IMR-90 (cell line): ENCODE data around the gene VDR. TPM values are rescaled to one million over a fixed set of nuclear protein-coding genes. Genes with fewer than 3 reads are reported as not detected.

ENCODE experiments used
- ATAC-seq: fragments of 200-7000 bp; cut with Tn5 transposase; 2 replicates; pipeline ENCODE4 v1.9.1; 2020; ENCODE audit warnings: low read depth, mild to moderate bottlenecking, moderate library complexity
- BruUV-seq: library from RNA; stranded (reverse); fragments of 400-500 nt; replicated peaks from 2 replicates; lab custom pipeline; 2021; lab: Mats Ljungman, UMichigan
- CTCF ChIA-PET: fragments of 300-600 bp; formaldehyde crosslinking; extraction: SDS; loops from one replicate; lab custom pipeline; 2021; ENCODE audit warnings: antibody characterized with exemption; lab: Yijun Ruan, JAX
- POLR2A ChIA-PET: fragments of 300-600 bp; sonication (Branson Sonifier 250); formaldehyde crosslinking; loops from one replicate; lab custom pipeline; 2022; ENCODE audit warnings: antibody characterized with exemption; ENCODE audit not compliant: unreplicated experiment; lab: Charles Lee
- DNase-seq: peaks from one replicate; pipeline ENCODE4 v3.0.0; 2013
- H2AFZ ChIP-seq: replicated peaks from 2 replicates; pipeline ENCODE3; 2013; ENCODE audit warnings: low read length, mild to moderate bottlenecking; ENCODE audit not compliant: poor library complexity
- H2AK5ac ChIP-seq: 2 replicates; pipeline ENCODE4 v1.6.1; 2013; ENCODE audit warnings: low read depth, low read length, inconsistent platforms
- H2AK9ac ChIP-seq: replicated peaks from 2 replicates; pipeline ENCODE3; 2013; ENCODE audit warnings: mild to moderate bottlenecking, low read depth, low read length, moderate library complexity; ENCODE audit not compliant: poor library complexity
- H2BK120ac ChIP-seq: 2 replicates; pipeline ENCODE4 v1.6.1; 2013; ENCODE audit warnings: low read depth, low read length, inconsistent platforms
- H2BK15ac ChIP-seq: 3 replicates; pipeline ENCODE4 v1.6.1; 2013; ENCODE audit warnings: low read depth, low read length, inconsistent platforms
- H2BK20ac ChIP-seq: 2 replicates; pipeline ENCODE4 v1.6.1; 2013; ENCODE audit warnings: low read depth, mild to moderate bottlenecking, inconsistent platforms, low read length, moderate library complexity
- H2BK5ac ChIP-seq: 2 replicates; pipeline ENCODE4 v1.6.1; 2013; ENCODE audit warnings: mild to moderate bottlenecking, low read depth, low read length, inconsistent platforms; ENCODE audit not compliant: poor library complexity, severe bottlenecking
- H3K14ac ChIP-seq: replicated peaks from 2 replicates; pipeline ENCODE4 v1.6.1; 2013; ENCODE audit warnings: low read depth, low read length, inconsistent platforms
- H3K18ac ChIP-seq: 2 replicates; pipeline ENCODE4 v1.6.1; 2013; ENCODE audit warnings: low read depth, low read length, control low read depth
- H3K23ac ChIP-seq: 2 replicates; pipeline ENCODE4 v1.6.1; 2013; ENCODE audit warnings: low read depth, low read length, inconsistent platforms
- H3K27ac ChIP-seq: 2 replicates; pipeline ENCODE4 v1.5.1; 2013; ENCODE audit warnings: mild to moderate bottlenecking, control low read depth, low read length; ENCODE audit not compliant: insufficient read depth
- H3K27me3 ChIP-seq: 2 replicates; pipeline ENCODE4 v1.6.1; 2013; ENCODE audit warnings: low read length; ENCODE audit not compliant: control insufficient read depth, insufficient read depth
- H3K36me3 ChIP-seq: 2 replicates; pipeline ENCODE4 v1.6.1; 2013; ENCODE audit warnings: low read length, mixed read lengths; ENCODE audit not compliant: control insufficient read depth, insufficient read depth
- H3K4ac ChIP-seq: 2 replicates; pipeline ENCODE4 v1.6.1; 2013; ENCODE audit warnings: low read depth, low read length, inconsistent platforms
- H3K4me1 ChIP-seq: 2 replicates; pipeline ENCODE4 v1.6.1; 2013; ENCODE audit warnings: low read length, mixed read lengths; ENCODE audit not compliant: control insufficient read depth, insufficient read depth
- H3K4me2 ChIP-seq: 2 replicates; pipeline ENCODE4 v1.6.1; 2013; ENCODE audit warnings: low read depth, mild to moderate bottlenecking, control low read depth, low read length, moderate library complexity
- H3K4me3 ChIP-seq: 2 replicates; pipeline ENCODE4 v1.5.1; 2013; ENCODE audit warnings: low read depth, mild to moderate bottlenecking, control low read depth, low read length, moderate library complexity; ENCODE audit not compliant: insufficient read depth
- H3K56ac ChIP-seq: 2 replicates; pipeline ENCODE4 v1.6.1; 2013; ENCODE audit warnings: low read length, inconsistent platforms; ENCODE audit not compliant: insufficient read depth; ENCODE audit errors: extremely low read depth
- H3K79me1 ChIP-seq, 2 experiments: 2 replicates each; pipeline ENCODE4 v1.6.1; 2013; ENCODE audit warnings: low read length in 2 of 2, inconsistent platforms in 1 of 2, low read depth in 1 of 2
- H3K9ac ChIP-seq: 2 replicates; pipeline ENCODE4 v1.6.1; 2013; ENCODE audit warnings: low read depth, low read length, control low read depth
- H3K9me1 ChIP-seq: 2 replicates; pipeline ENCODE4 v1.6.1; 2013; ENCODE audit warnings: low read length, inconsistent platforms; ENCODE audit not compliant: insufficient read depth
- H3K9me3 ChIP-seq: 2 replicates; pipeline ENCODE4 v1.6.1; 2013; ENCODE audit warnings: low read length; ENCODE audit not compliant: control insufficient read depth, insufficient read depth
- H4K20me1 ChIP-seq: 2 replicates; pipeline ENCODE4 v1.6.1; 2013; ENCODE audit warnings: low read length, inconsistent platforms; ENCODE audit not compliant: insufficient read depth
- H4K5ac ChIP-seq: 2 replicates; pipeline ENCODE4 v1.6.1; 2013; ENCODE audit warnings: mild to moderate bottlenecking, low read depth, low read length, control low read depth
- H4K8ac ChIP-seq, 2 experiments: 2 replicates each; pipeline ENCODE4 v1.6.1; 2013; ENCODE audit warnings: low read depth in 2 of 2, low read length in 2 of 2, control low read depth in 1 of 2, inconsistent platforms in 1 of 2
- H4K91ac ChIP-seq: 2 replicates; pipeline ENCODE4 v1.6.1; 2013; ENCODE audit warnings: low read depth, low read length, inconsistent platforms; ENCODE audit not compliant: insufficient read depth
- BHLHE40 ChIP-seq: fragments of 150-350 bp; IDR thresholded peaks from 2 replicates; pipeline ENCODE4 v1.6.1; 2016; ENCODE audit warnings: mild to moderate bottlenecking, low read depth, low read length
- CEBPB ChIP-seq: IDR thresholded peaks from 2 replicates; pipeline ENCODE4 v1.6.1; 2012; ENCODE audit warnings: low read depth, low read length, improper control_type of control experiment
- CHD1 ChIP-seq: IDR thresholded peaks from 2 replicates; pipeline ENCODE4 v1.6.1; 2012; ENCODE audit warnings: low read depth, low read length, improper control_type of control experiment
- FOS ChIP-seq: fragments of 150-350 bp; IDR thresholded peaks from 2 replicates; pipeline ENCODE4 v1.6.1; 2016; ENCODE audit warnings: low read depth, low read length
- MAFK ChIP-seq: IDR thresholded peaks from 2 replicates; pipeline ENCODE4 v1.6.1; 2012; ENCODE audit warnings: low read depth, low read length, improper control_type of control experiment
- MAZ ChIP-seq: IDR thresholded peaks from 2 replicates; pipeline ENCODE4 v1.6.1; 2012; ENCODE audit warnings: low read depth, mild to moderate bottlenecking, low read length, improper control_type of control experiment, moderate library complexity, borderline replicate concordance
- MXI1 ChIP-seq: IDR thresholded peaks from 2 replicates; pipeline ENCODE4 v1.6.1; 2012; ENCODE audit warnings: low read depth, mild to moderate bottlenecking, low read length, moderate library complexity, borderline replicate concordance
- NFE2L2 ChIP-seq: fragments of 150-350 bp; IDR thresholded peaks from 2 replicates; pipeline ENCODE4 v1.6.1; 2016; ENCODE audit warnings: low read depth, mild to moderate bottlenecking, low read length
- POLR2A ChIP-seq: IDR thresholded peaks from 2 replicates; pipeline ENCODE4 v1.6.1; 2012; ENCODE audit warnings: mild to moderate bottlenecking, low read depth, low read length
- RCOR1 ChIP-seq: IDR thresholded peaks from 2 replicates; pipeline ENCODE4 v1.6.1; 2012; ENCODE audit warnings: mild to moderate bottlenecking, low read length, improper control_type of control experiment; ENCODE audit not compliant: insufficient replicate concordance
- RFX5 ChIP-seq: IDR thresholded peaks from 2 replicates; pipeline ENCODE4 v1.8.0; 2012; ENCODE audit warnings: low read depth, mild to moderate bottlenecking, low read length, moderate library complexity
- SMC3 ChIP-seq: fragments of 150-350 bp; IDR thresholded peaks from 2 replicates; pipeline ENCODE4 v1.6.1; 2016; ENCODE audit warnings: low read depth, mild to moderate bottlenecking, antibody characterized with exemption, low read length, moderate library complexity
- WGBS, 2 experiments: methylation state at CpG; one replicate each; pipeline versions ENCODE4 v1.1.5 to v1.1.7; 2013; ENCODE audit warnings: missing lambda C conversion rate in 2 of 2; ENCODE audit not compliant: insufficient read length in 1 of 2; ENCODE audit errors: extremely low coverage in 2 of 2; 5-methylcytosine and 5-hydroxymethylcytosine counted together
- dilution Hi-C: fragments of 300-500 bp; cut with HindIII; formaldehyde crosslinking; loops from one replicate; pipeline ENCODE4 v1.14.3; 2018; ENCODE audit warnings: low sequenced_read_pairs; ENCODE audit not compliant: unreplicated experiment
- in situ Hi-C: fragments of 300-500 bp; cut with MboI; formaldehyde crosslinking; loops from 3 replicates; pipeline ENCODE4 v1.14.3; 2019; ENCODE audit warnings: low sequenced_read_pairs, inconsistent platforms, mixed read lengths
- intact Hi-C: fragments of 100-400 bp; cut with micrococcal nuclease; formaldehyde crosslinking; loops from 2 replicates; pipeline ENCODE4 v1.10.0; 2022
- polyA plus RNA-seq, 3 experiments: library from polyadenylated mRNA; depleted of rRNA; stranded (reverse); fragments of >200 nt; gene quantifications; 2 replicates each; pipeline ENCODE4 v1.2.3, GENCODE V29; 2012; ENCODE audit warnings: low replicate concordance in 1 of 3
- total RNA-seq: library from RNA; depleted of rRNA; stranded (reverse); fragments of >200 nt; gene quantifications from 2 replicates; pipeline ENCODE4 v1.2.3, GENCODE V29; 2012
- TF ChIP-seq, protein P1 (sequence below): fragments of 150-350 bp; IDR thresholded peaks from 2 replicates; pipeline ENCODE4 v1.6.1; 2017; ENCODE audit warnings: mild to moderate bottlenecking, antibody characterized with exemption, low read length, low read depth
- TF ChIP-seq, protein P2 (sequence below): fragments of 150-350 bp; IDR thresholded peaks from 2 replicates; pipeline ENCODE4 v1.6.1; 2016; ENCODE audit warnings: low read depth, mild to moderate bottlenecking, low read length, moderate library complexity, borderline replicate concordance

VDR gene
- total and polyA plus RNA-seq, 2 of the 4 experiments (the other 2 are of a cell fraction), result 5.4 to 8.5 TPM

DNA sequence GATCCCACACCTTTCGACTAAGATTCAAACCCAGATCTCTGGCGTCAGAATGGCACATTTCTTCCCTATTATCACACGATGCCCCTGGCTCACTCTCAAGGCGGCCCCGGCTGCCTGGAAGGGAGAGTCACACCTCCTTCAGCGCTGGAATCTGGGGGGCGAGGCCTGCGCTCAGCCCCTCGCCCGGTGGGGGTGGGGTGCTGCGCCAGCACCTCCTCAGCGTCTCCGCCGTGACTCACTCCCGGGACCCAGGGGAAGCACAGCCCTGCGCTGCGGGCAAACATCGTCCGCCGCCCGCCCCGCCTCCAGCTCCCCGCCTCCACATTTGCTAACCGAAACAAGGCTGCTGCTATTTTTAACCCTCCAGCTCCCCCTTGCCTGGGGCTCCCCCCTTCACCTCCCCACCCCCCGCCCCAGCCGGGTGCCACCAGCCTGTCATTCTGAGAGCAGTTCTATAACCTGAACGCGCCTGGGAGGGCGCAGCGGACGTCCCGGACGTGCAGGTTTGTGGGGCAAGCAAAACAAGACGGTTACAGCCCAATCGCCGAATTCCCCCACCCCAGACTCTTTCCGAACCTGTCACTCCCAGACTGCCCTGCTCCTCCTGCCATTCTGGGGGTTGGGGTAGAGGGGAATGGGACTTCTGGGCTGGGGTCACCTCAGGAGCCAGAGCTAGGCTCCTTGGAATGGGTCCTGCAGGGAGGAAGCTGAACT lies 91.8 kb downstream of the VDR start:
- Histone ChIP-seq H2BK15ac (peak overlapping the region; percentile 51; the same call in 2 of the 3 replicates), H2BK20ac (peak overlapping the region; percentile 86; the same call in 1 of the 2 replicates), H2AFZ (peak overlapping the region; percentile 68), H3K23ac (peak overlapping the region; percentile 96), H3K27ac (peak overlapping the region; percentile 94), H2AK5ac (peak overlapping the region; percentile 91), H3K9me1 (peaks cover 42% of the 10 kb centered on the region), H2BK120ac (peak overlapping the region; percentile 83), H3K4me2 (peak overlapping the region; percentile 81), H3K4me1 (peaks cover 70% of the 10 kb centered on the region), H3K4ac (peak overlapping the region; percentile 92), H2BK5ac (peak overlapping the region; percentile 95), H3K36me3 (peaks cover 9% of the 10 kb centered on the region; the same call in 1 of the 2 replicates), H3K14ac (peak overlapping the region; percentile 90), H3K9ac (peak overlapping the region; percentile 66), H3K27me3 (no peaks in the 10 kb centered on the region), H4K8ac (peak overlapping the region; percentile 31 to 78), H4K5ac (peak overlapping the region; percentile 83), H3K9me3 (no peaks in the 10 kb centered on the region), H2AK9ac (peak overlapping the region; percentile 90), H3K4me3 (peak overlapping the region; percentile 23; the same call in 1 of the 2 replicates), H4K91ac (peak overlapping the region; percentile 79), H3K56ac (peak overlapping the region; percentile 48), H3K79me1 (peaks cover 14 to 74% of the 10 kb centered on the region in 2 experiments; a peak in 3 of 4 replicates), H3K18ac (peak overlapping the region; percentile 74), H4K20me1 (peaks cover 96% of the 10 kb centered on the region)
- peak; percentile 83 for DNase-seq
- TF ChIP-seq BHLHE40 (peak; percentile 63), RCOR1 (peak; percentile 15), RFX5 (no peak), POLR2A (no peak; the same call in 1 of the 2 replicates), MXI1 (no peak), MAFK (no peak), FOS (peak; percentile 86), CHD1 (no peak), NFE2L2 (no peak), CEBPB (no peak), SMC3 (0 out of 2 replicates have a peak, but pooled peaks have one; percentile 8), MAZ (peak; percentile 91; the same call in 1 of the 2 replicates)
- TF ChIP-seq, protein P1, sequence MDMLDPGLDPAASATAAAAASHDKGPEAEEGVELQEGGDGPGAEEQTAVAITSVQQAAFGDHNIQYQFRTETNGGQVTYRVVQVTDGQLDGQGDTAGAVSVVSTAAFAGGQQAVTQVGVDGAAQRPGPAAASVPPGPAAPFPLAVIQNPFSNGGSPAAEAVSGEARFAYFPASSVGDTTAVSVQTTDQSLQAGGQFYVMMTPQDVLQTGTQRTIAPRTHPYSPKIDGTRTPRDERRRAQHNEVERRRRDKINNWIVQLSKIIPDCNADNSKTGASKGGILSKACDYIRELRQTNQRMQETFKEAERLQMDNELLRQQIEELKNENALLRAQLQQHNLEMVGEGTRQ, result no peak
- TF ChIP-seq, protein P2, sequence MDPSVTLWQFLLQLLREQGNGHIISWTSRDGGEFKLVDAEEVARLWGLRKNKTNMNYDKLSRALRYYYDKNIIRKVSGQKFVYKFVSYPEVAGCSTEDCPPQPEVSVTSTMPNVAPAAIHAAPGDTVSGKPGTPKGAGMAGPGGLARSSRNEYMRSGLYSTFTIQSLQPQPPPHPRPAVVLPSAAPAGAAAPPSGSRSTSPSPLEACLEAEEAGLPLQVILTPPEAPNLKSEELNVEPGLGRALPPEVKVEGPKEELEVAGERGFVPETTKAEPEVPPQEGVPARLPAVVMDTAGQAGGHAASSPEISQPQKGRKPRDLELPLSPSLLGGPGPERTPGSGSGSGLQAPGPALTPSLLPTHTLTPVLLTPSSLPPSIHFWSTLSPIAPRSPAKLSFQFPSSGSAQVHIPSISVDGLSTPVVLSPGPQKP, result no peak
- intact Hi-C loops, result no loop called here
- in situ Hi-C loops, result no loop called here
- ChIA-PET POLR2A (no interaction called here), CTCF (interaction anchor here (1.2 to 1.3 kb wide), 2 partner anchors 26 to 45 kb away, joined by 3 to 5 read pairs; no protein-coding TSS in a partner anchor)
- WGBS, 2 experiments, result no CpG with 5 or more reads among the region's 37 CpGs
- no TSS peak for BruUV-seq
- dilution Hi-C loops, result no loop called here
- peak; percentile 80 for ATAC-seq
